H9 (cell line): ENCODE data around the gene TBC1D4. TPM values are rescaled to one million over a fixed set of nuclear protein-coding genes. Genes with fewer than 3 reads are reported as not detected.

Experiments used
- DNase-seq: peaks from one replicate; pipeline ENCODE4 v3.0.0-alpha.2; 2017
- H2AFZ ChIP-seq: one replicate; pipeline ENCODE4 v1.6.1; 2013; ENCODE audit warnings: mild to moderate bottlenecking, low read length, control low read depth, moderate library complexity
- H2AK5ac ChIP-seq: 2 replicates; pipeline ENCODE4 v1.6.1; 2013; ENCODE audit warnings: low read length, control low read depth, mixed read lengths; ENCODE audit not compliant: insufficient read length
- H2BK120ac ChIP-seq: one replicate; pipeline ENCODE4 v1.6.1; 2013; ENCODE audit warnings: low read depth, mild to moderate bottlenecking, low read length, control low read depth, inconsistent platforms; ENCODE audit not compliant: poor library complexity, severe bottlenecking
- H2BK12ac ChIP-seq: 2 replicates; pipeline ENCODE4 v1.6.1; 2013; ENCODE audit warnings: low read length, control low read depth, mixed read lengths, low read depth; ENCODE audit not compliant: insufficient read length
- H2BK15ac ChIP-seq: 2 replicates; pipeline ENCODE4 v1.6.1; 2013; ENCODE audit warnings: low read depth, low read length, control low read depth
- H2BK20ac ChIP-seq: one replicate; pipeline ENCODE4 v1.6.1; 2013; ENCODE audit warnings: low read depth, mild to moderate bottlenecking, low read length, control low read depth, inconsistent platforms; ENCODE audit not compliant: poor library complexity, severe bottlenecking
- H2BK5ac ChIP-seq: 2 replicates; pipeline ENCODE4 v1.6.1; 2013; ENCODE audit warnings: low read length, control low read depth, mixed read lengths; ENCODE audit not compliant: insufficient read length
- H3K14ac ChIP-seq: 2 replicates; pipeline ENCODE4 v1.6.1; 2013; ENCODE audit warnings: low read length, control low read depth; ENCODE audit not compliant: insufficient read depth
- H3K18ac ChIP-seq: 2 replicates; pipeline ENCODE4 v1.6.1; 2013; ENCODE audit warnings: low read depth, mild to moderate bottlenecking, mixed read lengths, low read length, control low read depth; ENCODE audit not compliant: insufficient read length
- H3K23ac ChIP-seq: 2 replicates; pipeline ENCODE4 v1.6.1; 2013; ENCODE audit warnings: low read length, control low read depth, mixed read lengths, low read depth; ENCODE audit not compliant: insufficient read length
- H3K23me2 ChIP-seq: 2 replicates; pipeline ENCODE4 v1.6.1; 2013; ENCODE audit warnings: low read depth, mild to moderate bottlenecking, mixed read lengths, low read length, control low read depth; ENCODE audit not compliant: insufficient read length, poor library complexity, severe bottlenecking
- H3K27ac ChIP-seq: 2 replicates; pipeline ENCODE4 v1.5.1; 2013; ENCODE audit warnings: low read length, control low read depth, mixed read lengths, low read depth; ENCODE audit not compliant: insufficient read length
- H3K27me3 ChIP-seq: 2 replicates; pipeline ENCODE4 v1.6.1; 2013; ENCODE audit warnings: low read length, control low read depth, inconsistent platforms; ENCODE audit not compliant: insufficient read depth
- H3K4ac ChIP-seq: 2 replicates; pipeline ENCODE4 v1.6.1; 2013; ENCODE audit warnings: low read depth, mild to moderate bottlenecking, control low read depth, inconsistent platforms, low read length, moderate library complexity
- H3K4me1 ChIP-seq: 2 replicates; pipeline ENCODE4 v1.6.1; 2013; ENCODE audit warnings: low read length, control low read depth, inconsistent platforms; ENCODE audit not compliant: insufficient read depth
- H3K4me2 ChIP-seq: 2 replicates; pipeline ENCODE4 v1.6.1; 2013; ENCODE audit warnings: low read length, control low read depth, mixed read lengths; ENCODE audit not compliant: insufficient read length, insufficient read depth
- H3K56ac ChIP-seq: 2 replicates; pipeline ENCODE4 v1.6.1; 2013; ENCODE audit warnings: low read depth, mild to moderate bottlenecking, mixed read lengths, low read length, control low read depth; ENCODE audit not compliant: insufficient read length
- H3K79me1 ChIP-seq: 2 replicates; pipeline ENCODE4 v1.6.1; 2013; ENCODE audit warnings: low read depth, mild to moderate bottlenecking, moderate library complexity, low read length, control low read depth, inconsistent platforms; ENCODE audit not compliant: insufficient read depth, poor library complexity, severe bottlenecking
- H3K79me2 ChIP-seq: 2 replicates; pipeline ENCODE4 v1.6.1; 2013; ENCODE audit warnings: low read length, control low read depth, inconsistent platforms; ENCODE audit not compliant: insufficient read depth
- H3K9ac ChIP-seq: 2 replicates; pipeline ENCODE4 v1.6.1; 2013; ENCODE audit warnings: low read length, control low read depth, mixed read lengths; ENCODE audit not compliant: insufficient read length; ENCODE audit errors: extremely low read depth
- H3K9me3 ChIP-seq: one replicate; pipeline ENCODE4 v1.6.1; 2013; ENCODE audit warnings: low read depth, low read length, inconsistent platforms; ENCODE audit not compliant: control insufficient read depth
- H3T11ph ChIP-seq: one replicate; pipeline ENCODE4 v1.6.1; 2013; ENCODE audit warnings: mild to moderate bottlenecking, low read length, control low read depth, inconsistent platforms
- H4K20me1 ChIP-seq: one replicate; pipeline ENCODE4 v1.6.1; 2013; ENCODE audit not compliant: control insufficient read depth, insufficient read length, insufficient read depth
- H4K5ac ChIP-seq: 2 replicates; pipeline ENCODE4 v1.6.1; 2013; ENCODE audit warnings: low read depth, mild to moderate bottlenecking, mixed read lengths, low read length, control low read depth; ENCODE audit not compliant: insufficient read length
- H4K8ac ChIP-seq: replicated peaks from 2 replicates; pipeline ENCODE4 v1.6.1; 2013; ENCODE audit warnings: low read length, control low read depth, mixed read lengths, low read depth; ENCODE audit not compliant: insufficient read length
- H4K91ac ChIP-seq: 2 replicates; pipeline ENCODE4 v1.6.1; 2013; ENCODE audit warnings: low read depth, mild to moderate bottlenecking, moderate library complexity, mixed read lengths, low read length, control low read depth; ENCODE audit not compliant: insufficient read length
- H3K27ac Mint-ChIP-seq, 3 experiments: 2 replicates in 2 of 3; 3 replicates in 1 of 3; pipeline ENCODE4 v1.8.0; 2020 to 2021; ENCODE audit warnings: mixed read lengths in 3 of 3, mild to moderate bottlenecking in 1 of 3, moderate library complexity in 1 of 3
- H3K27me3 Mint-ChIP-seq: 2 replicates; pipeline ENCODE4 v1.8.0; 2021; ENCODE audit warnings: low read depth, mild to moderate bottlenecking, moderate library complexity, mixed read lengths
- H3K36me3 Mint-ChIP-seq, 3 experiments: 2 replicates in 2 of 3; 3 replicates in 1 of 3; pipeline ENCODE4 v1.8.0; 2020 to 2021; ENCODE audit warnings: low read depth in 3 of 3, mixed read lengths in 3 of 3; ENCODE audit not compliant: insufficient read depth in 1 of 3
- H3K4me1 Mint-ChIP-seq, 2 experiments: 2 replicates each; pipeline ENCODE4 v1.8.0; 2020; ENCODE audit warnings: mixed read lengths in 2 of 2
- H3K4me3 Mint-ChIP-seq, 2 experiments: 2 replicates in 1 of 2; 3 replicates in 1 of 2; pipeline ENCODE4 v1.8.0; 2020 to 2021; ENCODE audit warnings: mild to moderate bottlenecking in 2 of 2, mixed read lengths in 2 of 2, moderate library complexity in 1 of 2
- H3K9me3 Mint-ChIP-seq, 2 experiments: 2 replicates in 1 of 2; 3 replicates in 1 of 2; pipeline ENCODE4 v1.8.0; 2020; ENCODE audit warnings: mild to moderate bottlenecking in 2 of 2, mixed read lengths in 2 of 2, moderate library complexity in 1 of 2
- CTCF ChIP-seq: fragments of 200-600 bp; sonication (generic); conservative IDR thresholded peaks from 3 replicates; pipeline ENCODE4 v1.8.0; 2021; ENCODE audit warnings: antibody characterized with exemption, mild to moderate bottlenecking
- WGBS: extraction: QIAGEN DNeasy Blood & Tissue Kit; methylation state at CpG from one replicate; pipeline ENCODE4 v1.1.7; 2013; ENCODE audit warnings: missing lambda C conversion rate, low lambda C conversion rate, mixed read lengths; ENCODE audit not compliant: insufficient read length; ENCODE audit errors: extremely low coverage; 5-methylcytosine and 5-hydroxymethylcytosine counted together
- total RNA-seq: library from RNA; stranded (reverse); gene quantifications from 2 replicates; pipeline ENCODE4 v1.2.1, GENCODE V29; 2021

The TBC1D4 gene
- total RNA-seq, 1 experiment from 2014 or later, result 10.5 TPM

- TF ChIP-seq CTCF, result no peak
- Histone ChIP-seq H4K5ac (no peak overlapping the region), H3K4ac (no peak overlapping the region), H2AK5ac (no peak overlapping the region), H2BK12ac (no peak overlapping the region), H2BK5ac (no peak overlapping the region), H3K14ac (no peak overlapping the region), H3K23ac (no peak overlapping the region), H2BK20ac (no peak overlapping the region), H3K9me3 (no peaks in the 10 kb centered on the region), H3K23me2 (no peaks in the 10 kb centered on the region), H2BK15ac (no peak overlapping the region), H4K20me1 (no peaks in the 10 kb centered on the region), H4K91ac (no peak overlapping the region), H3K79me1 (no peaks in the 10 kb centered on the region), H3K27me3 (no peaks in the 10 kb centered on the region), H3K9ac (no peak overlapping the region), H3K27ac (no peak overlapping the region), H4K8ac (no peak overlapping the region), H3K56ac (no peak overlapping the region), H2AFZ (no peak overlapping the region), H3K18ac (no peak overlapping the region), H2BK120ac (no peak overlapping the region), H3T11ph (no peak overlapping the region), H3K79me2 (no peaks in the 10 kb centered on the region), H3K4me2 (no peak overlapping the region), H3K4me1 (no peaks in the 10 kb centered on the region)
- Mint-ChIP-seq H3K27me3 (no peaks in the 10 kb centered on the region), H3K4me1 (no peaks in the 10 kb centered on the region), H3K9me3 (no peaks in the 10 kb centered on the region), H3K36me3 (no peaks in the 10 kb centered on the region), H3K27ac (no peak overlapping the region), H3K4me3 (no peak overlapping the region)
- no peak for DNase-seq
- WGBS, result no CpG with 5 or more reads among the region's 1 CpG
These were observed 24.0 kb upstream of the TBC1D4 start for GRCh38 chr13:75506018-75506417.
